MM.1S (cell line): Measurements from ENCODE around the gene B4GALT7.

Experiments used
- DNase-seq: peaks from one replicate; pipeline ENCODE4 v3.0.0-alpha.2; 2015
- H2AFZ ChIP-seq: fragments of 300-600 bp; sonication (generic); 2 replicates; pipeline ENCODE4 v1.6.0; 2016; ENCODE audit warnings: antibody characterized with exemption, low read length
- H3F3A ChIP-seq: fragments of 300-600 bp; sonication (generic); 2 replicates; pipeline ENCODE4 v1.6.1; 2016; ENCODE audit warnings: mild to moderate bottlenecking, antibody characterized with exemption, low read length, moderate library complexity, mixed read lengths; ENCODE audit not compliant: insufficient read depth
- H3K27ac ChIP-seq: fragments of 300-600 bp; sonication (generic); 2 replicates; pipeline ENCODE4 v1.5.1; 2016; ENCODE audit warnings: mild to moderate bottlenecking, low read length
- H3K27me3 ChIP-seq: fragments of 300-600 bp; sonication (generic); replicated peaks from 2 replicates; pipeline ENCODE4 v1.6.0; 2016; ENCODE audit warnings: low read length; ENCODE audit not compliant: insufficient read depth
- H3K36me3 ChIP-seq: fragments of 300-600 bp; sonication (generic); replicated peaks from 2 replicates; pipeline ENCODE4 v1.6.1; 2016; ENCODE audit warnings: mild to moderate bottlenecking, low read length, mixed read lengths; ENCODE audit not compliant: insufficient read depth
- H3K4me1 ChIP-seq: fragments of 300-600 bp; sonication (generic); 2 replicates; pipeline ENCODE4 v1.6.1; 2016; ENCODE audit warnings: low read length, mixed read lengths
- H3K4me2 ChIP-seq: fragments of 300-600 bp; sonication (generic); 2 replicates; pipeline ENCODE4 v1.6.0; 2016; ENCODE audit warnings: low read depth, low read length
- H3K4me3 ChIP-seq: fragments of 300-600 bp; sonication (generic); 2 replicates; pipeline ENCODE4 v1.5.1; 2016; ENCODE audit warnings: low read length, mixed read lengths
- H3K79me2 ChIP-seq: fragments of 300-600 bp; sonication (generic); 2 replicates; pipeline ENCODE4 v1.6.1; 2016; ENCODE audit warnings: mixed run types, low read length, mixed read lengths
- H3K9ac ChIP-seq: fragments of 300-600 bp; sonication (generic); 2 replicates; pipeline ENCODE4 v1.6.1; 2016; ENCODE audit warnings: low read length, mixed read lengths
- H3K9me2 ChIP-seq: fragments of 300-600 bp; sonication (generic); replicated peaks from 2 replicates; pipeline ENCODE4 v1.6.1; 2016; ENCODE audit warnings: mild to moderate bottlenecking, low read length, mixed read lengths; ENCODE audit not compliant: insufficient read depth
- H3K9me3 ChIP-seq: fragments of 300-600 bp; sonication (generic); replicated peaks from 2 replicates; pipeline ENCODE4 v1.6.1; 2016; ENCODE audit warnings: mild to moderate bottlenecking, low read length, mixed read lengths; ENCODE audit not compliant: insufficient read depth
- H4K20me1 ChIP-seq: fragments of 300-600 bp; sonication (generic); 2 replicates; pipeline ENCODE4 v1.6.1; 2016; ENCODE audit warnings: mild to moderate bottlenecking, low read length, moderate library complexity, mixed read lengths; ENCODE audit not compliant: insufficient read depth
- EZH2 ChIP-seq: fragments of 300-600 bp; sonication (generic); optimal IDR thresholded peaks from 2 replicates; pipeline ENCODE3; 2017; ENCODE audit warnings: low read depth, mild to moderate bottlenecking, antibody characterized with exemption, low read length, mixed read lengths
- EZH2phosphoT487 ChIP-seq: fragments of 300-600 bp; sonication (generic); IDR thresholded peaks from 2 replicates; pipeline ENCODE4 v1.6.1; 2018; ENCODE audit warnings: antibody characterized with exemption, low read length
- TF ChIP-seq, protein P1 (sequence below): fragments of 300-600 bp; sonication (generic); IDR thresholded peaks from 2 replicates; pipeline ENCODE4 v1.5.1; 2016; ENCODE audit warnings: antibody characterized with exemption, low read length, mixed read lengths

B4GALT7 gene

DNA sequence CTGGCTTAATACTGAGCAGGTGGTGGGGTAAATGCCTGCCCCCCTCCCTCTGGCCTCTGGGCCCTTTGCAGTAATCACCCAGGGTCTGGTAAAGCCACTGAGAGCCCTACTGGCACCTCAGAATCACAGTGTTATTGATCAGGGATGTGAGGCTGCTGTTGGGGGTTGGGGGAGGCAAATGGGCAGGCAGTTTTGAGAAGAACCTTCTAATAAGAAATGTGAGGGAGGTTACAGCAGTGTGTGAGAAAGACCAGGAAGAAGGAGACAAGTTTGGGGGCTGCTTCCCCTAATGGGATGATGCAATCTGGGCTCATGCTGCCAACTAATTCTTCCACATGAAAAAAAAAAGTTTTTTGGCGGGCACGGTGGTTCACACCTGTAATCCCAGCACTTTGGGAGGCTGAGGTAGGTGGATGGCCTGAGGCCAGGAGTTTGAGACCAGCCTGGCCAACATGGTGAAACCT, 3.1 kb upstream of the B4GALT7 start:
- H3K36me3 ChIP-seq: peaks cover 12% of the 10 kb centered on the region; the same call in 1 of the 2 replicates
- H3F3A ChIP-seq: peaks cover 16% of the 10 kb centered on the region; the same call in 1 of the 2 replicates
- no peaks in the 10 kb centered on the region for H4K20me1 ChIP-seq
- H3K4me3 ChIP-seq: no peak overlapping the region
- H3K79me2 ChIP-seq: peaks cover 38% of the 10 kb centered on the region
- H3K27me3 ChIP-seq: no peaks in the 10 kb centered on the region
- peaks cover 14% of the 10 kb centered on the region for H3K4me1 ChIP-seq
- H3K9me3 ChIP-seq: no peaks in the 10 kb centered on the region
- no peak for DNase-seq
- H3K27ac ChIP-seq: no peak overlapping the region
- TF ChIP-seq EZH2phosphoT487: no peak
- TF ChIP-seq, protein P1, sequence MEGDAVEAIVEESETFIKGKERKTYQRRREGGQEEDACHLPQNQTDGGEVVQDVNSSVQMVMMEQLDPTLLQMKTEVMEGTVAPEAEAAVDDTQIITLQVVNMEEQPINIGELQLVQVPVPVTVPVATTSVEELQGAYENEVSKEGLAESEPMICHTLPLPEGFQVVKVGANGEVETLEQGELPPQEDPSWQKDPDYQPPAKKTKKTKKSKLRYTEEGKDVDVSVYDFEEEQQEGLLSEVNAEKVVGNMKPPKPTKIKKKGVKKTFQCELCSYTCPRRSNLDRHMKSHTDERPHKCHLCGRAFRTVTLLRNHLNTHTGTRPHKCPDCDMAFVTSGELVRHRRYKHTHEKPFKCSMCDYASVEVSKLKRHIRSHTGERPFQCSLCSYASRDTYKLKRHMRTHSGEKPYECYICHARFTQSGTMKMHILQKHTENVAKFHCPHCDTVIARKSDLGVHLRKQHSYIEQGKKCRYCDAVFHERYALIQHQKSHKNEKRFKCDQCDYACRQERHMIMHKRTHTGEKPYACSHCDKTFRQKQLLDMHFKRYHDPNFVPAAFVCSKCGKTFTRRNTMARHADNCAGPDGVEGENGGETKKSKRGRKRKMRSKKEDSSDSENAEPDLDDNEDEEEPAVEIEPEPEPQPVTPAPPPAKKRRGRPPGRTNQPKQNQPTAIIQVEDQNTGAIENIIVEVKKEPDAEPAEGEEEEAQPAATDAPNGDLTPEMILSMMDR: no peak
- no peak for TF ChIP-seq EZH2
- no peak overlapping the region for H3K9ac ChIP-seq
- H3K4me2 ChIP-seq: no peak overlapping the region
- no peak overlapping the region for H2AFZ ChIP-seq
- no peaks in the 10 kb centered on the region for H3K9me2 ChIP-seq

DNA sequence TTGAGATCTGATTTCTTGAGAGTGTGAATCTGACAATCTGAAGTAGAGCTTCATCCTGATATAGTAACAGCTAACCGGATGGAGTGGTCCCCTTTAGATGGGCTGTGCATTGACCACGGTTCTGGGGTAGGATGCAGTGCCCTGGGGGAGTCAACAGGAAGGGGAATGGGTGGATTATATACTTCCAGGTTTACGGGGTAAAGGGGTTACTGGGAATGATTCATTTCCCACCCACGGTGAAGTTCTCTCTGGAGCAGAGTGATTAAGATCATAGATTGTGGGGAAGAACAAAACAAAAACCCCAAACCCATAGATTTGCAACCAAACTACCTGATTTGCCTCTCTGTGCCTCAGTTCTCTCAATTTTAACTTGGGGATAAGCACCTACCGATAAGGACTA, 1.5 kb upstream of the B4GALT7 start:
- no peak for DNase-seq
- Histone ChIP-seq H3K4me3 (no peak overlapping the region), H4K20me1 (no peaks in the 10 kb centered on the region)

DNA sequence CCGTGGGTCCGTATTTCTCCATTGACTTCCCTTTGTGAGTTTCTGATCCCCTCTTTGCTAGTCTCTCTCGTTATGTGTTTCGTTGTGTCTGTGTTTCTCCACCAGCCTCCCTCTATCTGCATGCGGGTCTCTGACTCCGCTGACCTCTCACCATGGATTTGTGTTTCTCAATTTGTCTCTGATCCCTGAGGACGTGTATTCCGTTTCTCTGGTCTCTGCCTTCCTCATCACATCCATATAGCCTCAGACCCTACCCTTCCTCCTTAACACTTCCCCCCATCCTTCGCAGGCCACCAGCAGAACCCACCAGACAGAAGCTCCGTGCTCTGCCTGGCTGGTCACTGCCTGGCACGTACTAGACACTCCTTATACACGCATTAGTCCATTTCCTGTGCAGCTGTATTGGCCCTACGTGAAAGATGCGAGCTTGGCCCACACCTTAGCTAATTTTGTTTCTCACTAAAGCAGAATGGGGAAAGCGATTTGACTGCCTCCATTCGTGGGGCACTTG, 631 bp downstream of the B4GALT7 start:
- H3K79me2 ChIP-seq: peaks cover 14% of the 10 kb centered on the region
- no peaks in the 10 kb centered on the region for H3K9me2 ChIP-seq
- H3K4me1 ChIP-seq: peaks cover 8% of the 10 kb centered on the region
- peak overlapping the region; percentile 74 for H2AFZ ChIP-seq
- H4K20me1 ChIP-seq: no peaks in the 10 kb centered on the region
- H3K27ac ChIP-seq: peak overlapping the region; percentile 51; the same call in 1 of the 2 replicates
- H3K4me3 ChIP-seq: peak overlapping the region; percentile 76
- H3K36me3 ChIP-seq: no peaks in the 10 kb centered on the region
- H3K9ac ChIP-seq: peak overlapping the region; percentile 89
- TF ChIP-seq, protein P1: no peak
- TF ChIP-seq EZH2phosphoT487 (no peak), EZH2 (no peak)
- DNase-seq: no peak
- H3K4me2 ChIP-seq: peak overlapping the region; percentile 87
- H3K27me3 ChIP-seq: no peaks in the 10 kb centered on the region
- H3K9me3 ChIP-seq: no peaks in the 10 kb centered on the region
- peaks cover 5% of the 10 kb centered on the region; the same call in 1 of the 2 replicates for H3F3A ChIP-seq

More for the DNA sequence above, 1.5 kb upstream of the B4GALT7 start:
- no peak overlapping the region for H2AFZ ChIP-seq
- peaks cover 12% of the 10 kb centered on the region; the same call in 1 of the 2 replicates for H3K36me3 ChIP-seq
- peaks cover 10% of the 10 kb centered on the region; the same call in 1 of the 2 replicates for H3F3A ChIP-seq
- no peak overlapping the region for H3K27ac ChIP-seq
- H3K9me3 ChIP-seq: no peaks in the 10 kb centered on the region
- H3K9ac ChIP-seq: no peak overlapping the region
- H3K4me1 ChIP-seq: peaks cover 9% of the 10 kb centered on the region
- no peak overlapping the region for H3K4me2 ChIP-seq
- H3K79me2 ChIP-seq: peaks cover 24% of the 10 kb centered on the region
- H3K27me3 ChIP-seq: no peaks in the 10 kb centered on the region
- TF ChIP-seq EZH2phosphoT487: no peak
- no peaks in the 10 kb centered on the region for H3K9me2 ChIP-seq

DNA sequence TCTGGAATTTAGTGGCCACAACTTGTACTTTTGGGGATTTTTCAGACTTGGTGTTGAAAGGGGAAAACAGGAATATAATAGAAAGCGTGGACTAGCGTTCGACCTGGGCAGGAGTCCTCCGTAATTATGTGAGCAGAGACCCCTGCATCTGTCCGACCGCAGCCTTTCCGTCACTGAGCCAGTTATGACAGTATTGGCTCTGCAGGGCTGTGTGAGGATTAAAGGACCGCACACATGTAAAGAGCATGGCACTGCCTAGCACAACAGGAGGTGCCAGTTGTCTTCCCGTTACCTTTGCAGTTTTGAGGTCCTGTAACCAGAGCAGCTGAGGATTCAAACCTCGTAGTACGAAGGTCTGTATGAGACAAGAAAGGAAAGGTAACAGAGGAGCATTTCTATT, 1.2 kb downstream of the B4GALT7 start:
- Histone ChIP-seq H3K4me3 (peak overlapping the region; percentile 76), H3F3A (peaks cover 5% of the 10 kb centered on the region; the same call in 1 of the 2 replicates), H3K27me3 (no peaks in the 10 kb centered on the region), H2AFZ (no peak overlapping the region), H3K79me2 (peaks cover 14% of the 10 kb centered on the region), H3K27ac (no peak overlapping the region), H3K9ac (peak overlapping the region; percentile 89; the same call in 1 of the 2 replicates), H4K20me1 (no peaks in the 10 kb centered on the region), H3K36me3 (no peaks in the 10 kb centered on the region), H3K4me2 (peak overlapping the region; percentile 87), H3K9me2 (no peaks in the 10 kb centered on the region), H3K9me3 (no peaks in the 10 kb centered on the region), H3K4me1 (peaks cover 8% of the 10 kb centered on the region)
- TF ChIP-seq EZH2phosphoT487: no peak
- no peak for TF ChIP-seq EZH2
- no peak for DNase-seq
